ENCODE data around the gene CAMTA1. TPM values are rescaled to one million over a fixed set of nuclear protein-coding genes. Genes with fewer than 3 reads are reported as not detected.
"Not testable (repeated sequence)": the region's sequence is repeated elsewhere in the genome, so short reads cannot be mapped to it uniquely, and the experiment has no call there.

Gene CAMTA1
- total RNA-seq, 1 donor from 2014 or later: 38.1 TPM

- Histone ChIP-seq H3K4me3 (ENCODE audit: low read length in 3 of 3) (no peak overlapping the region), H3K4me1 (ENCODE audit: control insufficient read depth in 3 of 3, insufficient read depth in 3 of 3, low read length in 3 of 3) (peaks cover 17 to 21% (median 20%) of the 10 kb centered on the region in 3 donors), H3K9ac (ENCODE audit: low read depth in 1 of 3, low read length in 3 of 3) (no peak overlapping the region), H3K27me3 (ENCODE audit: control insufficient read depth in 3 of 3, insufficient read depth in 3 of 3, low read length in 3 of 3) (no peaks in the 10 kb centered on the region), H3K9me3 (ENCODE audit: control insufficient read depth in 3 of 3, low read length in 3 of 3) (no peaks in the 10 kb centered on the region), H3K27ac (ENCODE audit: low read depth, low read length) (peak overlapping the region; percentile 25), H3K36me3 (ENCODE audit: control insufficient read depth in 3 of 3, insufficient read depth in 3 of 3, low read length in 3 of 3) (no peaks in the 10 kb centered on the region)
Measured at GRCh38 chr1:6820899-6821298, 35.6 kb downstream of the CAMTA1 start.

GRCh38 chr1:6822530-6823359 lies 37.5 kb downstream of the CAMTA1 start:
- Histone ChIP-seq H3K9me3 (ENCODE audit: control insufficient read depth in 3 of 3, low read length in 3 of 3) (no peaks in the 10 kb centered on the region), H3K4me3 (ENCODE audit: low read length in 3 of 3) (no peak overlapping the region), H3K9ac (ENCODE audit: low read depth in 1 of 3, low read length in 3 of 3) (peak overlapping the region; percentile 10 to 40 (median 36)), H3K27ac (ENCODE audit: low read depth, low read length) (peak overlapping the region; percentile 67), H3K4me1 (ENCODE audit: control insufficient read depth in 3 of 3, insufficient read depth in 3 of 3, low read length in 3 of 3) (peaks cover 20 to 24% (median 21%) of the 10 kb centered on the region in 3 donors), H3K27me3 (ENCODE audit: control insufficient read depth in 3 of 3, insufficient read depth in 3 of 3, low read length in 3 of 3) (no peaks in the 10 kb centered on the region), H3K36me3 (ENCODE audit: control insufficient read depth in 3 of 3, insufficient read depth in 3 of 3, low read length in 3 of 3) (no peaks in the 10 kb centered on the region)

GRCh38 chr1:6823793-6824192 lies 38.5 kb downstream of the CAMTA1 start:
- H3K27ac ChIP-seq (ENCODE audit: low read depth, low read length): peak overlapping the region; percentile 4
- peaks cover 20 to 24% (median 21%) of the 10 kb centered on the region in 3 donors for H3K4me1 ChIP-seq (ENCODE audit: control insufficient read depth in 3 of 3, insufficient read depth in 3 of 3, low read length in 3 of 3)
- H3K9ac ChIP-seq (ENCODE audit: low read depth in 1 of 3, low read length in 3 of 3): peak overlapping the region in 1 of 3 donors; percentile 26
- no peak overlapping the region for H3K4me3 ChIP-seq (ENCODE audit: low read length in 3 of 3)
- H3K36me3 ChIP-seq (ENCODE audit: control insufficient read depth in 3 of 3, insufficient read depth in 3 of 3, low read length in 3 of 3): no peaks in the 10 kb centered on the region
- H3K9me3 ChIP-seq (ENCODE audit: control insufficient read depth in 3 of 3, low read length in 3 of 3): no peaks in the 10 kb centered on the region
- no peaks in the 10 kb centered on the region for H3K27me3 ChIP-seq (ENCODE audit: control insufficient read depth in 3 of 3, insufficient read depth in 3 of 3, low read length in 3 of 3)

- H3K9me3 ChIP-seq (ENCODE audit: control insufficient read depth in 3 of 3, low read length in 3 of 3): no peaks in the 10 kb centered on the region
- no peak overlapping the region for H3K9ac ChIP-seq (ENCODE audit: low read depth in 1 of 3, low read length in 3 of 3)
- H3K36me3 ChIP-seq (ENCODE audit: control insufficient read depth in 3 of 3, insufficient read depth in 3 of 3, low read length in 3 of 3): peaks cover 0 to 3% (median 0%) of the 10 kb centered on the region in 3 donors
- H3K4me3 ChIP-seq (ENCODE audit: low read length in 3 of 3): no peak overlapping the region
- no peak overlapping the region for H3K27ac ChIP-seq (ENCODE audit: low read depth, low read length)
- peaks cover 17 to 21% (median 20%) of the 10 kb centered on the region in 3 donors for H3K4me1 ChIP-seq (ENCODE audit: control insufficient read depth in 3 of 3, insufficient read depth in 3 of 3, low read length in 3 of 3)
- H3K27me3 ChIP-seq (ENCODE audit: control insufficient read depth in 3 of 3, insufficient read depth in 3 of 3, low read length in 3 of 3): no peaks in the 10 kb centered on the region
Measured at GRCh38 chr1:6824665-6825368, 39.6 kb downstream of the CAMTA1 start.

- Histone ChIP-seq H3K4me3 (ENCODE audit: low read length in 3 of 3) (no peak overlapping the region), H3K9me3 (ENCODE audit: control insufficient read depth in 3 of 3, low read length in 3 of 3) (no peaks in the 10 kb centered on the region), H3K36me3 (ENCODE audit: control insufficient read depth in 3 of 3, insufficient read depth in 3 of 3, low read length in 3 of 3) (peaks cover 0 to 3% (median 0%) of the 10 kb centered on the region in 3 donors), H3K4me1 (ENCODE audit: control insufficient read depth in 3 of 3, insufficient read depth in 3 of 3, low read length in 3 of 3) (peaks cover 9 to 12% (median 12%) of the 10 kb centered on the region in 3 donors), H3K9ac (ENCODE audit: low read depth in 1 of 3, low read length in 3 of 3) (no peak overlapping the region), H3K27me3 (ENCODE audit: control insufficient read depth in 3 of 3, insufficient read depth in 3 of 3, low read length in 3 of 3) (no peaks in the 10 kb centered on the region), H3K27ac (ENCODE audit: low read depth, low read length) (peak overlapping the region; percentile 26)
Measured at GRCh38 chr1:6825828-6826227, 40.6 kb downstream of the CAMTA1 start.

GRCh38 chr1:6827079-6827478 lies 41.8 kb downstream of the CAMTA1 start:
- H3K4me1 ChIP-seq (ENCODE audit: control insufficient read depth in 3 of 3, insufficient read depth in 3 of 3, low read length in 3 of 3): peaks cover 6 to 13% (median 6%) of the 10 kb centered on the region in 3 donors
- no peak overlapping the region for H3K27ac ChIP-seq (ENCODE audit: low read depth, low read length)
- H3K9me3 ChIP-seq (ENCODE audit: control insufficient read depth in 3 of 3, low read length in 3 of 3): no peaks in the 10 kb centered on the region
- H3K27me3 ChIP-seq (ENCODE audit: control insufficient read depth in 3 of 3, insufficient read depth in 3 of 3, low read length in 3 of 3): no peaks in the 10 kb centered on the region
- H3K9ac ChIP-seq (ENCODE audit: low read depth in 1 of 3, low read length in 3 of 3): no peak overlapping the region
- H3K36me3 ChIP-seq (ENCODE audit: control insufficient read depth in 3 of 3, insufficient read depth in 3 of 3, low read length in 3 of 3): peaks cover 0 to 3% (median 0%) of the 10 kb centered on the region in 3 donors
- H3K4me3 ChIP-seq (ENCODE audit: low read length in 3 of 3): no peak overlapping the region

GRCh38 chr1:6827630-6828165 lies 42.4 kb downstream of the CAMTA1 start:
- no peaks in the 10 kb centered on the region for H3K27me3 ChIP-seq (ENCODE audit: control insufficient read depth in 3 of 3, insufficient read depth in 3 of 3, low read length in 3 of 3)
- peaks cover 0 to 3% (median 0%) of the 10 kb centered on the region in 3 donors for H3K36me3 ChIP-seq (ENCODE audit: control insufficient read depth in 3 of 3, insufficient read depth in 3 of 3, low read length in 3 of 3)
- H3K9me3 ChIP-seq (ENCODE audit: control insufficient read depth in 3 of 3, low read length in 3 of 3): no peaks in the 10 kb centered on the region
- H3K4me3 ChIP-seq (ENCODE audit: low read length in 3 of 3): no peak overlapping the region
- peaks cover 1 to 10% (median 6%) of the 10 kb centered on the region in 3 donors for H3K4me1 ChIP-seq (ENCODE audit: control insufficient read depth in 3 of 3, insufficient read depth in 3 of 3, low read length in 3 of 3)
- no peak overlapping the region for H3K27ac ChIP-seq (ENCODE audit: low read depth, low read length)
- no peak overlapping the region for H3K9ac ChIP-seq (ENCODE audit: low read depth in 1 of 3, low read length in 3 of 3)

GRCh38 chr1:6831366-6831765 lies 46.1 kb downstream of the CAMTA1 start:
- Histone ChIP-seq H3K27ac (ENCODE audit: low read depth, low read length) (no peak overlapping the region), H3K4me3 (ENCODE audit: low read length in 3 of 3) (no peak overlapping the region), H3K27me3 (ENCODE audit: control insufficient read depth in 3 of 3, insufficient read depth in 3 of 3, low read length in 3 of 3) (no peaks in the 10 kb centered on the region), H3K36me3 (ENCODE audit: control insufficient read depth in 3 of 3, insufficient read depth in 3 of 3, low read length in 3 of 3) (peaks cover 0 to 3% (median 0%) of the 10 kb centered on the region in 3 donors), H3K9me3 (ENCODE audit: control insufficient read depth in 3 of 3, low read length in 3 of 3) (no peaks in the 10 kb centered on the region), H3K9ac (ENCODE audit: low read depth in 1 of 3, low read length in 3 of 3) (no peak overlapping the region), H3K4me1 (ENCODE audit: control insufficient read depth in 3 of 3, insufficient read depth in 3 of 3, low read length in 3 of 3) (peaks cover 3 to 6% (median 4%) of the 10 kb centered on the region in 3 donors)

GRCh38 chr1:6832006-6832405 lies 46.8 kb downstream of the CAMTA1 start:
- not testable (repeated sequence) for H3K9me3 ChIP-seq (ENCODE audit: control insufficient read depth in 3 of 3, low read length in 3 of 3); H3K27me3 ChIP-seq (ENCODE audit: control insufficient read depth in 3 of 3, insufficient read depth in 3 of 3, low read length in 3 of 3); H3K27ac ChIP-seq (ENCODE audit: low read depth, low read length)

More at GRCh38 chr1:6832006-6832405, 46.8 kb downstream of the CAMTA1 start:
- not testable (repeated sequence) for H3K36me3 ChIP-seq (ENCODE audit: control insufficient read depth in 3 of 3, insufficient read depth in 3 of 3, low read length in 3 of 3); H3K4me3 ChIP-seq (ENCODE audit: low read length in 3 of 3); H3K9ac ChIP-seq (ENCODE audit: low read depth in 1 of 3, low read length in 3 of 3); H3K4me1 ChIP-seq (ENCODE audit: control insufficient read depth in 3 of 3, insufficient read depth in 3 of 3, low read length in 3 of 3)
